ENCODE results near the gene CBFA2T3.

DNA sequence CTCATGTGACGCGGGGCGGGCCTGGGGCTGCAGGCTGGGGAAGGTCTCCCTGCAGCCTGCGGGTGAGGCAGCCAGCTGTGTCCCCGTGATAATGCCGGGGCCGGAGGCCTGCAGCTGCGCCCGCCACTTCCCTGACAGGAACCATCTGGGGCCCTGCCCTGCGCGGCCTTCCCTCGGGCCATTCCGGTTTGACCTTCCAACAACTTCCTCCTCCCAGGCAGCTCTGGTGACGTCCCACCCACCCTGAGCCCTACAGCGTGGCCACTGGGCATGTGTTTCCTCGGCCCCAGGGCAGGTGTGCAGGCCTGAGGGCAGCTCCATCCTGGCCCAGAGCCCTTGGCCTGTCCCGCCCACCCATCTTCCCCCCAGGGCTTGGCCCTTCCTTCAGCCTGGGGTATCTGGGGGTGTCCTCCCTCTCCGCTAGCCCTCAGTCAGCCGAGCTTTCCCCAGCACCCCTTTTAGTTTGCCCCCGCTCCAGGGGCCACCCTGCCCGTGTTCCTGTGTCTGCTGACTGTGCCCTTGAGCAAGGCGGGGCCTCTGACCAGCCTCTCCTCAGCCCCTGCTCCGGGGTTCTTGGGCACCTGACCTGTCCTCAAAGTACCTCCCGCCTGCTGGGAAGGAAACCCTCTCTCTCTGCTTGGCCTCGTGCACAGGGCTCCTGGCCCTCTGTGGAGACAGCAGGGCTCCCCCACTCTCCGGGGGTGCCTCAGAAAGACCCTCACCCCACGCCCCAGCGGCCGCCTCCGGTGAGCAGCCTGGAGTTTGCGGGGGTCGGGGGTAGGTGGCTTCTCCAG lies at the start of gene CBFA2T3:
- TF ChIP-seq, protein P1, sequence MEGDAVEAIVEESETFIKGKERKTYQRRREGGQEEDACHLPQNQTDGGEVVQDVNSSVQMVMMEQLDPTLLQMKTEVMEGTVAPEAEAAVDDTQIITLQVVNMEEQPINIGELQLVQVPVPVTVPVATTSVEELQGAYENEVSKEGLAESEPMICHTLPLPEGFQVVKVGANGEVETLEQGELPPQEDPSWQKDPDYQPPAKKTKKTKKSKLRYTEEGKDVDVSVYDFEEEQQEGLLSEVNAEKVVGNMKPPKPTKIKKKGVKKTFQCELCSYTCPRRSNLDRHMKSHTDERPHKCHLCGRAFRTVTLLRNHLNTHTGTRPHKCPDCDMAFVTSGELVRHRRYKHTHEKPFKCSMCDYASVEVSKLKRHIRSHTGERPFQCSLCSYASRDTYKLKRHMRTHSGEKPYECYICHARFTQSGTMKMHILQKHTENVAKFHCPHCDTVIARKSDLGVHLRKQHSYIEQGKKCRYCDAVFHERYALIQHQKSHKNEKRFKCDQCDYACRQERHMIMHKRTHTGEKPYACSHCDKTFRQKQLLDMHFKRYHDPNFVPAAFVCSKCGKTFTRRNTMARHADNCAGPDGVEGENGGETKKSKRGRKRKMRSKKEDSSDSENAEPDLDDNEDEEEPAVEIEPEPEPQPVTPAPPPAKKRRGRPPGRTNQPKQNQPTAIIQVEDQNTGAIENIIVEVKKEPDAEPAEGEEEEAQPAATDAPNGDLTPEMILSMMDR (IDR thresholded peaks at IDR 0.05): no peak
- no peak for TF ChIP-seq EZH2 (IDR thresholded peaks at IDR 0.05; ENCODE audit: borderline replicate concordance, insufficient read depth, low read depth, low read length, poor library complexity, severe bottlenecking)

All from B cell (primary cell).